Measurements from ENCODE around the gene RBM20. TPM values are rescaled to one million over a fixed set of nuclear protein-coding genes. Genes with fewer than 3 reads are reported as not detected.
"Not testable (repeated sequence)": the region's sequence is repeated elsewhere in the genome, so short reads cannot be mapped to it uniquely, and the experiment has no call there.

The RBM20 gene
- total and polyA plus RNA-seq, 2 donors = 1.6 to 3.8 TPM

DNA sequence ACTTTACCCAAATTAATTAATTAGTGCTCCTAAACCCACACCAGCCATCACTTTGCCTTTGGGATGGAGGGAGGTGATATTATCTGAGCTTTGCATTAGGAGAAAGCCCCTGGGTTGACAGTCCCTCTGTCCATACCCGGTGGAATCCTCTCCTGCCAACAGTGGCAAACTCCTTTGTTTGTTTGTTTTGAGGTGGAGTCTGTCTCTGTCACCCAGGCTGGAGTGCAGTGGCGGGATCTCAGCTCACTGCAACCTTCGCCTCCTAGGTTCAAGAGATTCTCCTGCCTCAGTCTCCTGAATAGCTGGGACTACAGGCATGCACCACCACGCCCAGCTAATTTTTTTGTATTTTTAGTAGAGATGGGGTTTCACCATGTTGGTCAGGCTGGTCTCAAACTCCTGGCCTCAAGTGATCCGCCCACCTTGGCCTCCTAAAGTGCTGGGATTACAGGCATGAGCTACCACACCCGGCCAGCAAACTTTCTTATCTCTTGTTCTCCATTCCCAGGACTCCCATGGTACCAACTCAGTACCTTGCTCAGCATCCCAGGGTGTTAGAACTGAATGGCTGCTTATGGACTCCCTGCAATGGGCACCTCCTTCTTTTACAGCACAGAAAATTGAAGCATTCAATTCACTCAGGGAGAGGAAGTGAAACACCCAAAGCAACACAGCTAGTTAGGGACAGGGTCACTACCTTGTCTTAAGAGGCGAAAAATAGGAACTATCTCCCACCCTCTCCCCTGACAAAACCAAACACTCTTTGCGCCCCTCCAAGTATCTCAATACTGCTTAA is 223.1 kb downstream of the RBM20 start:
- WGBS = 92% methylated on average over 8 of the region's 8 CpGs

DNA sequence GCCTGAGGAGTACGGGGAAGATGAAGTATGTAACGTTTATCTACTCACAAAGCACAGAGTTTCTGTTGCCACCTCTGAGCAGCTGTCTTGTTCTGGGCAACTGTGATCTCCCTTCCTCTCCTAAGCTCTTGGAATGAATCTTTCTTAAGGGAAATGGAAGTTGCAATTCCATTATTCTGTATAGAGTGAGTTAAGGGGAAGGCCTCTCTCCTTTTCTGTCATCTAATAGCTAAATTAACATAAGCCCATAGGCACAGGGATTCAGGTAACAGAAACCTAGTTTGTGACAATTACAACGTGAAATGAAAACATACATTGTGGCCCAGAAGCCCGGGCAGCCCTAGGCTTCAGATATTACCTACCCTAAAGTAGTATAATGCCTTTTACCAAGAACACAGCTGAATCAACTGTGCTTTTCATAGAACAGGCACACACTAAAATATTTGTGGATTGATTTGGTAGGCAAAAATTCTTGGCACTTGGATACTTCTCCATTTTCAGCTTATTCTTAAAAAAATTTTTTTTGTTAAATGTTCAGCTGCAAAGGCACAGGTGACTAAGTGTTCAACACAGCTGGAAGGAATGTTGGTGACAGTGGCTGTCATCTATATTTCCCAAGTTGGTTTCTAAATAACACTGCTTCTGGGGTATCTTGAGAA is 223.8 kb downstream of the RBM20 start:
- Histone ChIP-seq H3K9me3 (ENCODE audit: control insufficient read depth in 2 of 2, insufficient read depth in 1 of 2, low read length in 1 of 2) (no peaks in the 10 kb centered on the region), H3K4me1 (ENCODE audit: control insufficient read depth in 2 of 2, insufficient read depth in 2 of 2, low read length in 2 of 2) (peaks cover 61 to 83% of the 10 kb centered on the region in 2 donors), H3K27ac (ENCODE audit: low read depth in 1 of 2, low read length in 1 of 2) (peak overlapping the region; percentile 71 to 92), H3K4me3 (ENCODE audit: low read length in 2 of 2) (no peak overlapping the region), H3K36me3 (ENCODE audit: control insufficient read depth in 2 of 2, insufficient read depth in 2 of 2, low read length in 1 of 2) (no peaks in the 10 kb centered on the region), H3K27me3 (ENCODE audit: control insufficient read depth in 2 of 2, insufficient read depth in 1 of 2, low read length in 1 of 2) (no peaks in the 10 kb centered on the region)
- 65% methylated on average over 4 of the region's 4 CpGs for WGBS
- DNase-seq (ENCODE audit: low read depth in 6 of 9, low spot score in 9 of 9) = no peak

More for the DNA sequence above, 223.1 kb downstream of the RBM20 start:
- H3K36me3 ChIP-seq (ENCODE audit: control insufficient read depth in 2 of 2, insufficient read depth in 2 of 2, low read length in 1 of 2); H3K9me3 ChIP-seq (ENCODE audit: control insufficient read depth in 2 of 2, insufficient read depth in 1 of 2, low read length in 1 of 2); H3K4me3 ChIP-seq (ENCODE audit: low read length in 2 of 2); H3K27me3 ChIP-seq (ENCODE audit: control insufficient read depth in 2 of 2, insufficient read depth in 1 of 2, low read length in 1 of 2): not testable (repeated sequence)
- Histone ChIP-seq H3K4me1 (ENCODE audit: control insufficient read depth in 2 of 2, insufficient read depth in 2 of 2, low read length in 2 of 2) (peaks cover 66 to 90% of the 10 kb centered on the region in 2 donors), H3K27ac (ENCODE audit: low read depth in 1 of 2, low read length in 1 of 2) (peak overlapping the region; percentile 74 to 94)
- peak in 1 of 9 donors; percentile 61 for DNase-seq (ENCODE audit: low read depth in 6 of 9, low spot score in 9 of 9)

DNA sequence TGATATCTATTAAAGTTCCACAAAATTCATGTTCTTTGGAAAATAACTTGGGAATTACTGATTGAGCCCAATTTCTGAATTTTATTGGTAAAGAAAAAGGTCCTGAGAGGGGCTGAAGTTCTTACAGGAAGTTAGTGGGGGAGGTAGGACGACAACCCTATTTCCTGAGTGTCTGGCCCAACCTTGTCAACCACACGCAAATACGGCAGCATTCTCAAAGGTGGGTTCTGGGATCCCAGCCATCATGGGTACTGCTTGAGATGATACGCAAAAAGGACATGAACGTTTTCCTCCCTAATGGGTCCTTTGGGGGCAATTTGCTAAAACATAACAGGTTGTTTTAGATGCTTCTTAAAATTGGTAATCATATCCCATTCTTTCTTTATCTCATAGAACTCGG is 224.8 kb downstream of the RBM20 start:
- no peak overlapping the region for H3K4me3 ChIP-seq (ENCODE audit: low read length in 2 of 2)
- WGBS = 24% methylated on average over 6 of the region's 6 CpGs
- peak in 4 of 9 donors; percentile 49 to 84 (median 59) for DNase-seq (ENCODE audit: low read depth in 6 of 9, low spot score in 9 of 9)
- H3K9me3 ChIP-seq (ENCODE audit: control insufficient read depth in 2 of 2, insufficient read depth in 1 of 2, low read length in 1 of 2) = no peaks in the 10 kb centered on the region
- peaks cover 56 to 74% of the 10 kb centered on the region in 2 donors for H3K4me1 ChIP-seq (ENCODE audit: control insufficient read depth in 2 of 2, insufficient read depth in 2 of 2, low read length in 2 of 2)
- no peaks in the 10 kb centered on the region for H3K27me3 ChIP-seq (ENCODE audit: control insufficient read depth in 2 of 2, insufficient read depth in 1 of 2, low read length in 1 of 2)
- no peaks in the 10 kb centered on the region for H3K36me3 ChIP-seq (ENCODE audit: control insufficient read depth in 2 of 2, insufficient read depth in 2 of 2, low read length in 1 of 2)
- peak overlapping the region; percentile 77 to 92 for H3K27ac ChIP-seq (ENCODE audit: low read depth in 1 of 2, low read length in 1 of 2)

DNA sequence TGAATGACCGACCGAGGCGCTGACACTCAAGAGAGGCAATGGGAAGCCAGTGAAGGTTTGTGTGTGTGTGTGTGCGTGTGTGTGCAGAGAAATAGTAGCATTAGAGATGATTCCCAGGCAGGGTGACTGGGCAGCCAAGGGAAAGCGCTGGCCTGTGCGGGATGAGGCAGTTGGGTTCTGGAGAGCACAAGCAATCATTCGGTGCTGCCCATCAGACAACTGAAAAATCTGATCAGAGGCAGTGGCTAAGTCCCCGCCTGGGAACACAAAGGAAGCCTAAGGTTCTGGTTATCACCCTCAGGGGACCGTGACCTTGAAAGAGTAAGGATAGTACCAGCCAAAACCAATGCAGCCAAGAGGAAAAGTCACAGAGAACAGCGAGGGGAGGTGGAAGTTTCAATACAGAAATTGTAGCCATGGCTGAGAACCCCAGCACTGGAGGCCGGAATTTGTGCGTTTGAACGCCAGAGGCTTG is 226.7 kb downstream of the RBM20 start:
- H3K4me3 ChIP-seq (ENCODE audit: low read length in 2 of 2) = peak overlapping the region; percentile 79 to 92
- H3K27me3 ChIP-seq (ENCODE audit: control insufficient read depth in 2 of 2, insufficient read depth in 1 of 2, low read length in 1 of 2) = no peaks in the 10 kb centered on the region
- no peaks in the 10 kb centered on the region for H3K9me3 ChIP-seq (ENCODE audit: control insufficient read depth in 2 of 2, insufficient read depth in 1 of 2, low read length in 1 of 2)
- H3K27ac ChIP-seq (ENCODE audit: low read depth in 1 of 2, low read length in 1 of 2) = peak overlapping the region; percentile 96 to 98
- peaks cover 0 to 1% of the 10 kb centered on the region in 2 donors for H3K36me3 ChIP-seq (ENCODE audit: control insufficient read depth in 2 of 2, insufficient read depth in 2 of 2, low read length in 1 of 2)
- WGBS = 82% methylated on average over 13 of the region's 13 CpGs
- DNase-seq (ENCODE audit: low read depth in 6 of 9, low spot score in 9 of 9) = no peak
- peaks cover 38 to 56% of the 10 kb centered on the region in 2 donors for H3K4me1 ChIP-seq (ENCODE audit: control insufficient read depth in 2 of 2, insufficient read depth in 2 of 2, low read length in 2 of 2)

DNA sequence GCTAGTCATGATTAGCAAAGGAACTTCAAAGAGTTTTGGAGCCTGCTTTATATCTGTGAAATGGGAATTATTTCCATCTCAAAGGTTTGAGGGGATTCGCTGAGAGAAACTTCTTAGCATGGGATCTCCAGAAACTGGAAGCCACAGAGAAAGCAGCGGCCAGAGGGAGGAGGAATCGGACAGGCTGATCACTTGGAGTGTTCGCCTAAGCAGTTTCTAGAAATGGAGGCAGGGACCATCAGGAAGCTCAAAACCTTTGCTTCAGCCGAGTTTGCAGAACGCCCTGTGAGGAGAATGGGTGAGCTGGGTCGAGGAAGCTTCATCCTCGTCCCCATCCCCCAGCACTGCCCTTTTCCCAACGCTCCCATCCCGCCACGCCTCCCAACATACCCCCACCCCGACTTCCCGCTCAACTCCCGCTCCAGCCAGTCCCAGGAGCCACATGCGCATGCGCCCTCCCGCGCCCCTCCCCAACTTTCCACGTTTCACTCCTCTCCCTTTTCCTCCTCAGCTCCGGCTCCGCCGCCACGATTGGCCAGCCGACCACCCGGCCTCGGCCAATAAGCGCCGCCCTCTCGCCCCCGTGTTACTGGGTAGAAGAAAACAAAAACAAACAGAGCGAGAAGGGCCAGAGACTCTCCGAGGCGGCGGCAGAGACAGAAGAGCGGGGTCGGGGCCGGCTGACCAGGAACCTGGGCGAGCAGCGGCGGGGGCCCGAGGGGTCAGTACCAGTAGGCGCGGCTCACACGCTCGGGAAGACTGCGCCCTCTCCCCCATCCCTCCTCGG is 227.4 kb downstream of the RBM20 start, which contains the start of gene PDCD4:
TSS of gene PDCD4 (plus strand) at position 631 of the 787 bp plus-strand sequence. CDS start 4,100 bp downstream, outside the sequence.
- Histone ChIP-seq H3K27ac (ENCODE audit: low read depth in 1 of 2, low read length in 1 of 2) (peak within 1 kb of the TSS; percentile 96 to 98), H3K4me1 (ENCODE audit: control insufficient read depth in 2 of 2, insufficient read depth in 2 of 2, low read length in 2 of 2) (peaks cover 32 to 49% of the 10 kb centered on the region in 2 donors), H3K27me3 (ENCODE audit: control insufficient read depth in 2 of 2, insufficient read depth in 1 of 2, low read length in 1 of 2) (no peaks in the 10 kb centered on the region), H3K36me3 (ENCODE audit: control insufficient read depth in 2 of 2, insufficient read depth in 2 of 2, low read length in 1 of 2) (peaks cover 0 to 5% of the 10 kb centered on the region in 2 donors), H3K4me3 (ENCODE audit: low read length in 2 of 2) (peak within 1 kb of the TSS; percentile 79 to 92), H3K9me3 (ENCODE audit: control insufficient read depth in 2 of 2, insufficient read depth in 1 of 2, low read length in 1 of 2) (peaks cover 0 to 2% of the 10 kb centered on the region in 2 donors)
- DNase-seq (ENCODE audit: low read depth in 6 of 9, low spot score in 9 of 9) = peak in 8 of 9 donors; percentile 86 to 97 (median 92)
- WGBS = 1% methylated on average over 47 of the region's 47 CpGs

DNA sequence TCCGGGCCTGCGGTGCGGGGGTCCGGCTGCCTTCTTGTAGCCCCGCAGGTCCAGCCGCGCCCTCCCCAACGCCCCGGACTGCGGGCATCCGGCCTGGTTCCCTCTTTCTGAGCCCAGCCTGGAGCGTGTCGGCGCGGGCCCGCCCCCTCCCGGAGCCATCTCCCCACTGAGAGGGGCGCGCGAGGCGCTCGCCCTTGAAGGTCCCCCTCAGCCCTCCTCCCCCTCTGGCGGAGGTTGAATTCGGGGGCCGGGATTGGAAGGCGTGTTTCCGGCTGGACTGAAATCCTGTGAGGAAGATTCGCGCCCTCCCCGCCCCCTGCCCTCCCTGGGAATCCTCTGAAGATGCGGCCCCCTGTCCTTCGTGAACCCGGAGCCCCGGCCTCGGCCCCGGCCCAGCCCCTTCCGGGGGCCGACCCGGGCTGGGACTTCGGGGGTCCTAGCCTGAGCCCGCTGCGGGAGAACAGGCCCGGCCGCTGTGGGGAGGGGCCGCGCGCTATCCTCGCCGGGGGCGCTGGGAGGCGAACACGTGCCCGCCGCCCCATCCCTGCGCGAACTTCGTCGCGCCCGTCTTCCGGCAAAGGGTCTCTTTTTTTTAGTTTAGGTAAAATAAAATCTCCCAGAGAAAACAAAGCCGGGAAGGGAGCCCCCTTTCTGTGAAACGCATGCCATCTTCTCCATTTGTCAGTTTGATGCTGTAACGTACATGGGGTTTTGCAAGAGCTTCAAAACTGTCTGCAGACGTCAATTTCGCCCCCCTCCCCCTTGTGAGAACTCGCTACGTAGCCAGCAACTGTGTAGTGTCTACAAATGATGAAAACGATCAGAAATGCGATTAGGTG is 228.2 kb downstream of the RBM20 start:
- DNase-seq (ENCODE audit: low read depth in 6 of 9, low spot score in 9 of 9) = peak in 6 of 9 donors; percentile 69 to 94 (median 83)
- no peaks in the 10 kb centered on the region for H3K27me3 ChIP-seq (ENCODE audit: control insufficient read depth in 2 of 2, insufficient read depth in 1 of 2, low read length in 1 of 2)
- under 1% methylated on average over 70 of the region's 70 CpGs for WGBS
- peaks cover 0 to 2% of the 10 kb centered on the region in 2 donors for H3K9me3 ChIP-seq (ENCODE audit: control insufficient read depth in 2 of 2, insufficient read depth in 1 of 2, low read length in 1 of 2)
- peaks cover 30 to 41% of the 10 kb centered on the region in 2 donors for H3K4me1 ChIP-seq (ENCODE audit: control insufficient read depth in 2 of 2, insufficient read depth in 2 of 2, low read length in 2 of 2)
- peak overlapping the region; percentile 79 to 92 for H3K4me3 ChIP-seq (ENCODE audit: low read length in 2 of 2)
- peak overlapping the region; percentile 96 to 98 for H3K27ac ChIP-seq (ENCODE audit: low read depth in 1 of 2, low read length in 1 of 2)
- H3K36me3 ChIP-seq (ENCODE audit: control insufficient read depth in 2 of 2, insufficient read depth in 2 of 2, low read length in 1 of 2) = peaks cover 0 to 8% of the 10 kb centered on the region in 2 donors

DNA sequence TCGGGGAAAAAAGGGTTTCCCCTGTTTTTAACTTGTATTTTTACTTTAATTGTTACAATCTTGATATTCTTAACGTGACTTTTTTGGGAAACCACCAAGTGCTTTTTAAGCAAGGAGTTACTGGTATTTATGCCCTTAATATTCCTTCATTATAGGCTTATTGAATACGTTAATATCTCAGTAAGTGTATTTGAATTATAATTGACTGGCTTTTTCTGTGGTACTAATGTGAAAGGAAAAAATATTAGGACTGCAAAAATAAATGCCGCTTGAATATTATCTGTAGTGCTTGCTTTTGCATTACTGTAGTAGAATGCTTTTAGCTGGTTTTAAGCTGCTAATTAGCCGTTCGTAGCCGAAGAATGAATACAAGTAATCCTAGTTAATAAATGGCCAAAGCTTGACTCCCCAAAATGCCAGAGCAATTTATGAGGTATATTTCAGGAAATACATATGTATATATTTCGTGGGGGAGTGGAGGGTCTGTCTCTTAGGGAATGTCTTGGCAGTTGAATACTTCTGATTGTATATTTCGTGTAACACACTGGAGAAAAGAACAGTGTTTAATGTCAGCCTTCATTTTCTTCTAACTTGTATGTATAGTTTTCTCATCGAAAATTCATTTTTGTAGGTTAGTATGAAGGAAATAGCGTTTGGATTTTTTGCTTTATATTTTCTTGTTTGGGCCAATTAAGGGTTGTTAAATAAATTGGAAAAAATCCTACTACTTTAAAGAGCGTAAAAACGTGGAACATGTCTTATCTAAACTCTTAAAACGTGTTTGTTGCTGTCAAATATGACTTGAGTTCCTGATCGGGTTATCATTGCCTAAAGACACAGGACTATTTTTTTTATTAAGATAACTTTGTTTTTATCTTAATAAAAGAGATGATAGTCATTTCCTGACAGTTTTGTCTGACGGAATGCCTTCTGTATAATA is 229.1 kb downstream of the RBM20 start:
- Histone ChIP-seq H3K27ac (ENCODE audit: low read depth in 1 of 2, low read length in 1 of 2) (peak overlapping the region; percentile 96 to 98), H3K4me3 (ENCODE audit: low read length in 2 of 2) (peak overlapping the region; percentile 79 to 92), H3K36me3 (ENCODE audit: control insufficient read depth in 2 of 2, insufficient read depth in 2 of 2, low read length in 1 of 2) (peaks cover 0 to 15% of the 10 kb centered on the region in 2 donors), H3K4me1 (ENCODE audit: control insufficient read depth in 2 of 2, insufficient read depth in 2 of 2, low read length in 2 of 2) (peaks cover 24 to 32% of the 10 kb centered on the region in 2 donors), H3K27me3 (ENCODE audit: control insufficient read depth in 2 of 2, insufficient read depth in 1 of 2, low read length in 1 of 2) (no peaks in the 10 kb centered on the region), H3K9me3 (ENCODE audit: control insufficient read depth in 2 of 2, insufficient read depth in 1 of 2, low read length in 1 of 2) (peaks cover 0 to 2% of the 10 kb centered on the region in 2 donors)
- 8% methylated on average over 16 of the region's 16 CpGs for WGBS
- peak in 1 of 9 donors; percentile 51 for DNase-seq (ENCODE audit: low read depth in 6 of 9, low spot score in 9 of 9)

All from thymus (tissue), 11 donors.